GM23338 (cell line): ENCODE results near the gene SCTR.

Experiments used
- EZH2 ChIP-seq: fragments of 200-600 bp; sonication (generic); IDR thresholded peaks from one replicate; pipeline ENCODE4 v1.8.0; 2017; ENCODE audit warnings: antibody characterized with exemption, mild to moderate bottlenecking, low read depth; ENCODE audit not compliant: unreplicated experiment
- EZH2phosphoT487 ChIP-seq: fragments of 200-600 bp; sonication (generic); IDR thresholded peaks from one replicate; pipeline ENCODE4 v1.8.1; 2018; ENCODE audit warnings: antibody characterized with exemption; ENCODE audit not compliant: unreplicated experiment
- TF ChIP-seq, protein P1 (sequence below), 2 experiments: fragments of 200-600 bp in 1 of 2; sonication (generic) in 1 of 2; conservative IDR thresholded peaks; 2 replicates each; pipeline versions ENCODE4 v1.5.1 to v1.6.1; 2016 to 2017; ENCODE audit warnings: antibody characterized with exemption in 2 of 2, low read depth in 2 of 2, mild to moderate bottlenecking in 2 of 2, moderate library complexity in 1 of 2
- TF ChIP-seq, protein P2 (sequence below): IDR thresholded peaks from one replicate; pipeline ENCODE4 v1.6.1; 2018; ENCODE audit warnings: antibody characterized with exemption; ENCODE audit not compliant: unreplicated experiment

DNA sequence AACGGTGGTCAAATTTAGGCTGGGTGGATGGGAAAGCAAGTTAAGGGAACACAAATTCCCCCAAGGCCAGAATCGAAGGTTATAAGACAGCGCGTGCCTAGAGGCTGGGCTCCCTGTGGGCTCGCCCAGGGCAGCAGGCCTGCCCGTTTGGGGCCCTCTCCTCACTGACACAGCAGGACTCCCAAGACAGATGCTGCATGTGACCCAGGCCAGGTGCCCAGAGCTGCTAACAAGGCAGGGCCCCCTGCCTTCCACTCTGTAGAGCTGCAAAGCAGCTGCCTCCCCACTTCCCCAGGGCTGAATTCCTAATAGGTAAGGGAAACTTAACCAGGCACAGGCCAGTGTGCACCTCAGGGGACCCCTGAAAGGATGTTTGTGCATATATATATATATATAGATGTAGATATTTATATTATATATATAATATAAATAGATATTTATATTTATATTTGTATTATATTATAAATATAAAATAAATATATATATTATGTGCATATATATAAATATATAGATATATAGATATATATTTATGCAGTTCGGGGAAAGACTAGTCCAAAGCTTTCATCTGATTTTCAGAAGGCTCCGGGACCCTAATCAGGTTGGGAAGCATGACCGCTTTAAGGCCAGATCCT, 48.9 kb downstream of the SCTR start:
- TF ChIP-seq, protein P1, sequence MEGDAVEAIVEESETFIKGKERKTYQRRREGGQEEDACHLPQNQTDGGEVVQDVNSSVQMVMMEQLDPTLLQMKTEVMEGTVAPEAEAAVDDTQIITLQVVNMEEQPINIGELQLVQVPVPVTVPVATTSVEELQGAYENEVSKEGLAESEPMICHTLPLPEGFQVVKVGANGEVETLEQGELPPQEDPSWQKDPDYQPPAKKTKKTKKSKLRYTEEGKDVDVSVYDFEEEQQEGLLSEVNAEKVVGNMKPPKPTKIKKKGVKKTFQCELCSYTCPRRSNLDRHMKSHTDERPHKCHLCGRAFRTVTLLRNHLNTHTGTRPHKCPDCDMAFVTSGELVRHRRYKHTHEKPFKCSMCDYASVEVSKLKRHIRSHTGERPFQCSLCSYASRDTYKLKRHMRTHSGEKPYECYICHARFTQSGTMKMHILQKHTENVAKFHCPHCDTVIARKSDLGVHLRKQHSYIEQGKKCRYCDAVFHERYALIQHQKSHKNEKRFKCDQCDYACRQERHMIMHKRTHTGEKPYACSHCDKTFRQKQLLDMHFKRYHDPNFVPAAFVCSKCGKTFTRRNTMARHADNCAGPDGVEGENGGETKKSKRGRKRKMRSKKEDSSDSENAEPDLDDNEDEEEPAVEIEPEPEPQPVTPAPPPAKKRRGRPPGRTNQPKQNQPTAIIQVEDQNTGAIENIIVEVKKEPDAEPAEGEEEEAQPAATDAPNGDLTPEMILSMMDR (conservative IDR thresholded peaks at IDR 0.05; ENCODE audit: low read depth in 2 of 2), result peak in 1 of 2 experiments; percentile 54; a peak in 2 of 4 replicates
- TF ChIP-seq, protein P2, sequence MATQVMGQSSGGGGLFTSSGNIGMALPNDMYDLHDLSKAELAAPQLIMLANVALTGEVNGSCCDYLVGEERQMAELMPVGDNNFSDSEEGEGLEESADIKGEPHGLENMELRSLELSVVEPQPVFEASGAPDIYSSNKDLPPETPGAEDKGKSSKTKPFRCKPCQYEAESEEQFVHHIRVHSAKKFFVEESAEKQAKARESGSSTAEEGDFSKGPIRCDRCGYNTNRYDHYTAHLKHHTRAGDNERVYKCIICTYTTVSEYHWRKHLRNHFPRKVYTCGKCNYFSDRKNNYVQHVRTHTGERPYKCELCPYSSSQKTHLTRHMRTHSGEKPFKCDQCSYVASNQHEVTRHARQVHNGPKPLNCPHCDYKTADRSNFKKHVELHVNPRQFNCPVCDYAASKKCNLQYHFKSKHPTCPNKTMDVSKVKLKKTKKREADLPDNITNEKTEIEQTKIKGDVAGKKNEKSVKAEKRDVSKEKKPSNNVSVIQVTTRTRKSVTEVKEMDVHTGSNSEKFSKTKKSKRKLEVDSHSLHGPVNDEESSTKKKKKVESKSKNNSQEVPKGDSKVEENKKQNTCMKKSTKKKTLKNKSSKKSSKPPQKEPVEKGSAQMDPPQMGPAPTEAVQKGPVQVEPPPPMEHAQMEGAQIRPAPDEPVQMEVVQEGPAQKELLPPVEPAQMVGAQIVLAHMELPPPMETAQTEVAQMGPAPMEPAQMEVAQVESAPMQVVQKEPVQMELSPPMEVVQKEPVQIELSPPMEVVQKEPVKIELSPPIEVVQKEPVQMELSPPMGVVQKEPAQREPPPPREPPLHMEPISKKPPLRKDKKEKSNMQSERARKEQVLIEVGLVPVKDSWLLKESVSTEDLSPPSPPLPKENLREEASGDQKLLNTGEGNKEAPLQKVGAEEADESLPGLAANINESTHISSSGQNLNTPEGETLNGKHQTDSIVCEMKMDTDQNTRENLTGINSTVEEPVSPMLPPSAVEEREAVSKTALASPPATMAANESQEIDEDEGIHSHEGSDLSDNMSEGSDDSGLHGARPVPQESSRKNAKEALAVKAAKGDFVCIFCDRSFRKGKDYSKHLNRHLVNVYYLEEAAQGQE, result no peak
- TF ChIP-seq EZH2phosphoT487 (no peak), EZH2 (no peak)
